GM18526 (cell line): Measurements from ENCODE around the gene CNTNAP5.

ENCODE experiments used
- POLR2A ChIP-seq: IDR thresholded peaks from 3 replicates; pipeline ENCODE4 v1.6.1; 2011; ENCODE audit not compliant: insufficient read length; ENCODE audit errors: extremely low read depth

The CNTNAP5 gene

DNA sequence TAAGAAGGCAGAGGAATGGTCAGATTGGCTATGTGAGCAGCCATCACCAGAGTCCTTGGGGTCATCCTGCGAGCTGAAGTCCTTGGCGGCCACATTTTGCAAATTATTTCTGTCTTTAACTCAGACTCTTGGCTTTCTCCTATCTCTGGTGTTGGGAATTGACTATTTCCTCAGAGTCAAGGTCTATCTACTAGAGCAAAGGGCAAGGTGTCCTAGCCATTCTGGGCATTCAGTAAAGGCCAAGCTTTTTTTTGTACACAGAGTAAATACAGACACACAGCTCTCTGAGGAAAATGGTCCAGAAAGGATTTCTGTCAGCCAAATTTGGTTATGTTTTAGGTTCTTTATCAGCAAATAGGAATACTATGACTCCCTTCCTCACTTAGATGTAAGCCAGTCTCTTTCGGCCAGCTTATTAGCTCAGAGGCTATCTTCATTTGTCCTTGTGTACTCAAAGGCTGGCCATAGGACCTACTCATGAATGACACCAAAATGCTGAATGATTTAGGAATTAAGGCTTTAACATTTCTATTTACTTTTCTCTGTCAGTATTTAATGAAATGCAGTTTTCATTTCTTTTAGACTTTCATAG is 146.5 kb downstream of the CNTNAP5 start:
- no peak for TF ChIP-seq POLR2A

DNA sequence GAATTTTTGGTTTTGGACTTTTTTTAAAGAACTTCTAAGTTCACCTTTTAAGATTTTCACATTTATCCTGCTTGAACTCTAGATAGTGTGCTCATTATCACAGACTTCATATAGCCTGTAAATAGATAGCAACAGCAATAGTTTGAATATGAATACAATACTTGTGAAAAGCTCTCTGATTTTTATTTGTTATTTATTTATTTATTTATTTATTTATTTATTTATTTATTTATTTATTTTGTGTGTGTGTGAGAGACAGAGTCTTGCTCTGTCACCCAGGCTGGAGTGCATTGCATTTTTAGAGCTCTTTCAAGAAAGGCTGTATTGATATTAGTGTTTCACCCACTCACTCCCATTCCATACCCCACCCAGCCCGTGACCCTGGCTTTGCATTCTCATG is 153.6 kb downstream of the CNTNAP5 start:
- TF ChIP-seq POLR2A: no peak

DNA sequence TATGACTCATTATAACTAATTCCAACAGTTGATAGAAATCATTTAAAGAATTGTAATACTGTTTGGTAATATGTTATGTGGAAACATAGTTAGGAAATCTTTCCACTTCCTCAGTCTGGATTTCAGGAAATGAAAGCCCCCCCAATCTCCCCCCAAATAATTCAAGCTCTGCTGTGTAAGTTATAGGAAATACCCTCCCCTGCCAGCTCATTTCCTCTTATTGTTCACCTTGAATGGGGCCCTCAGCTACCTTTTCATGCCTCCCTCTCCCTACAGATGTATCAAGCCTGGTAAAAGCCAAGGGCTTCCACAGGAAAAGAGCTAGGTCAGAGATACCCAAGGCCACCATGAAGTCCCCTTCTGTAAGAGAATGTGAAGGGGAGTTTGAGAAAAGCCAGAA is 155.5 kb downstream of the CNTNAP5 start:
- TF ChIP-seq POLR2A: no peak

DNA sequence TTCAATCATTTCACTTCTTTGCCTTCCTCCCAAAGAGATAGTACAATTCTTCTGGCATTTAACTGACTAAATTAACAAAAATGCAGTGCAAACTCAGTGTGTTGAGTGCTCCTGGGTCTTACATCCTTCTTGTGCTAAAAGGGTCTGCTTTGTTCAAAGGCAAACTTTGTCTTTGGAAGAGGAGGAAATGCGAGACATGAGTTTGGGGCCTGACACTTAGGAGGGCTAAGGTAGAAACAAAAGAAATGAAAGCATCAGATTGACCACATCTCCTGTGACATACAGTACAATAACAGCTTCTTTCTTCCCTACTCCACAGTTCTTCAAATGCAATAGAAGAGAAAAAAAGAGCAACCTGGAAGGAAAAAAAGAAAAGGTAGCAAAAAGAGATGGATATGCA is 161.7 kb downstream of the CNTNAP5 start:
- TF ChIP-seq POLR2A: no peak

DNA sequence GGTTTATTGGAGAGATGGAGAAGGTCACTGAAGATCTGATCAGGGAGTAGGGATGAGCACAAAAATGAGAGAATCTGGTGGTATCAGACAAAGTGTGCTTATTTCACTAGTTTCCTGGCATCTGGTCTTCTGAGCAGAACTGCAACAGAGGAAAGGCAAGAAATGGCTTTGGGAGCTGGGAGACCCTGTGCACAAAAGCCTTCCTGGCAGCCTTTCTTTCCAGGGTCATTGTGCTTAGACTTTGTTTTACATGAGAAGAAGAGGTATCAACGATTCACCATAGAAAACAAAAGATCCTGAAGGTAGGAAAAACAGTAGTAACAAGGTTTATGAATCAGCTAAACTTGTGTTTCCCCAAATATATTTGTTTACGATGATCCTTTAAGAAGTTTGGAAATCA is 162.9 kb downstream of the CNTNAP5 start:
- TF ChIP-seq POLR2A: no peak

DNA sequence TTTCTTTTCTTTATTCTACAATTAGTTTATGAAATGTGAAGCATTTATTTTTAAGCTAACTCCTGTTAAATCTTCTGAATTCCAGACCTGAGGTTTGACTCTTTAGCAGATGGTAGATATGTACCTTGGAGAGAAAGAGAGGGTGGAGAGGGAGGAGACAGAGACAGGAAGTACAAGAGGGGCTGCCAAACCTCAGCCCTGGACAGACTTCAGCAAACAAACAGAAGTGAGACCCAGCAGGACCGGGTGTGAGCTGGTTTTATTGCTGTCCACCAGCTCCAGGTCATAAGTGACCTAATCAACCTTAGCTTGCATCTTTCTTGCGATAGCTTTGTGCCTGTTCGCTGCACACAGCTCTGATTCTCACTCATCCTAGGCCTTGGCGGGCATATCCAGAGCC is 168.6 kb downstream of the CNTNAP5 start:
- TF ChIP-seq POLR2A: no peak

DNA sequence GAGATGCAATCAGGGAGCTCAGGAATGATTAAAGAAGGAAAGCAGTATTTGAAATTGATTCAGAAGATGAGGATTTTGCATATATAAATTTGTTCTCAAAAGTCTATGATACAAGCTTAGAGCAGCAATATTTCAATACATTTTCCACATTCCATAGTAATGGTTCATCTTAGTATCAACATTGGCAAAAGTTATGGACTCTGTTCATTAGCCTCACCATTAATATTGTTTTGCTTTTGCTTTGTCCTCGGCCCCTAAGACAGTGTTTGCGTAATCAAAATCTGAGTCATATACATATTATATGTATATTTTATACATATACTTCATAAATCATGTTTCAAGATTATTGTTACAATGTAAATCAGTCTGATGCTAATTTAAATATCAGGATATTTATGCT is 176.6 kb downstream of the CNTNAP5 start:
- TF ChIP-seq POLR2A: no peak

DNA sequence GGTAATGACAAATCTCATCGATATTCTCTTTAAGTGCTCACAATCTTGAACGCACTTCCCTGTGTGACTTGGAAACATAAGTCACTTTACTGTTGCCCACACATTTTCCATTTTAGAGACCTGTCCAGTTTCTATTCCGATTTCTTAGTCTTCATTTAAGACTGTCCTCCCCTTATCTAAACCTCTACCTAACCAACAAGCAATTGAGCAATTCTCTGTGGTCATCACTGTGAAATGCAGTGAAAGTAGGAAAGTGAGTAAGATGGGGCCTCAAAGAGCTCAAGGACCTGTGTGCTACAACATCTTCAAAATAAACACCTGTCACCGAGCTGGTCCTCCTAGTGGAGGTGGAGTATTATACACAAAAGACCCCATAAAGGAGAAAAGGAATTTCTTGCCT is 184.4 kb downstream of the CNTNAP5 start:
- no peak for TF ChIP-seq POLR2A

DNA sequence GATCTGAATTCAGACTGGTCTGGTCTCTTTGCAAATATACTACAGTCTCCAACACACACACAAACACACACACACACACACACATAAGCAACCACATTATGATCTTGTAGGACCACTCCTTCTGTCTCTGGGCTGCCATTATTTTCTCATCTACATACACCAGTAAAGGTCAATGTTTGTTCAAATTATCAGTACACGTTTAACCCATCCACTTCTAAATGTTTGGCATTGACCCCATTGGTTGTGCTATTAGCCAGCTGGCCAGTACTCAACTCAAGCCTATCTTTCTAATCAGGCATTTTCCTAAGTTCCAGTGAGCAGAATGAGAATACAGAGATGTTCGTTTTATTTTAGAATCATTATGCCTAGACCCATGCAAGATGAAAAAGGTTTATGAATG is 186.4 kb downstream of the CNTNAP5 start:
- TF ChIP-seq POLR2A: no peak

DNA sequence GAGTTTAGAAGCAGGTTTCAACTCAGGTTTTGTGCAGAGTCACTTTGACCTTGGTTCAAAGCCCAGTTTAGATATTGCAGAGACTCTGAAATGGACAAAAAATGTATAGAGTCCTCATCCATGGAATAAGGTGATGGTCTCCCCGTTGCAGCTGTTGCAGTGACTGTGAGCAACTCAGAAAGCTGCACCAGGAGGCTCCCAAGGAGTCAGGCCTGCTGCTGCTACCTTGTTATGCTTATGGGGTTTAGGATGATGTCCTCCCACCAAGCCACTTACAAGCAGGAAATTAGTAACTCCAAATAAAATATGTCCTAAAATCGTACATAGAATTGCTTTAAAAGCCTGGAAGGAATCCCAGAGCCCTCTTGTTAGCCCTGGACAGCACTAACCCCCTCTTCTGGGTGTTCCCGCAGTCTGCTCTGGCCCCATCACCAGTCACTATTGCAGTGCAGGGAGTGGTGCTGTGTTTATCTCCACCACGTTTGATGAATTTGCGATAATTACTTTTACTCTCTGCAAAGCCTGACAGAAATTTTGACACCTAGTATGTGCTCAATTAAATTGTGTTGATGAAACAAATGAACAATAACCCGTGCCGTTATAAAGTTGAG is 189.0 kb downstream of the CNTNAP5 start:
- TF ChIP-seq POLR2A: no peak

DNA sequence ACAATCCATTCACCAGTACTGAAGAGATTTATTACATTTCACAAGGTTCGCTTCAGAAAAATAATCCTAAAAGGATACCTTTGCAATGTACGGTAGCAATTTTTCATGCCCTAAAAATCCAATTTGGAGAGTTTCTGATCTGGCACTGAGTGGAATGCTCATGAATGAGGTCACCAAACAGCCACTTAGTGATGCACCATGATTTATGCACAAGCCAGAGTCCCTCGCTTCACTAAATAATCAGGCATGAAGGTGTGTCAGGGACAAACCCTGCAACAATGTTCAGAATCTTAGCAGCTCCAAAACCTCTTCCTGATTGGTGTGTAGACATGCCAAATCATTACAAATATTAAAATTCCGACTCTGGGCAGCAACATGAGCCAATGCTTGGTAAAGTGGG is 221.1 kb downstream of the CNTNAP5 start:
- no peak for TF ChIP-seq POLR2A

DNA sequence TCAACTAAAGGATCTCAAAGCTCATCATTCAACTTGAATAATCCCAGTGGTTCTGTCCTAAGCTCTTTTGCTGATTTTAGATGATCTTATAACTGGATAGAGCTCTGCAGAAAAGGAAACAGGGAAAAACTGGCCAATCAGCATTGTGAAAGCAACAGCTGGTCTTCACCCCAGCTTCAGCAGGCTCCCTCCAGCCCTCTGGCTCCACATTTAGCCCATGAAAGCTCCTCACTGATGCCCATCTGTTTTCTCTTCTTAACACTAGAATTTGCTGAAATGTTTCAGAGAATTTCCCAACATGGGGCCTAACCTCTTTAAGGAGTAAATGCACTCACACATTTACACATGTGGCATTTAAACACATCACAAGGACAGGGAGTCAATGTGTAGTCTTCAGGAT is 223.3 kb downstream of the CNTNAP5 start:
- TF ChIP-seq POLR2A: no peak

DNA sequence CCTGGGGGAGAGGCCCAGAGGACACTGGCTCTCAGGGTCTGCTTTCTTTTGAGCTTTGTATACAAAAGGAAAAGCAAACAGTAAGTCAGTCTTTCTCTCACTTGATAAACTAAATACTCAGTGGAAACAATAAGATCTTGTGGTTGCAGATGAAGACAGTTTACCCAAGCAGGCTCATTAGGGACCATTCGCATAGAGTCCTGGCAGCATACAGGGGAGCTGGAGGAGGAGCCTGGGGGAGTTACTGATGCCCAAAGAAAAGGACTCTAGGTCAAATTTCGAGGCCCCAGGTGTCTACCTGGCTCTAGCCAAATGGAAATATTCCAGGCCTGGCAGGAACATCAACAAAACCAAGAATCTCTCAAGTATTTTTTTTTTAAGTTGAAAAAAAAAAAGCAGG is 225.3 kb downstream of the CNTNAP5 start:
- TF ChIP-seq POLR2A: no peak

DNA sequence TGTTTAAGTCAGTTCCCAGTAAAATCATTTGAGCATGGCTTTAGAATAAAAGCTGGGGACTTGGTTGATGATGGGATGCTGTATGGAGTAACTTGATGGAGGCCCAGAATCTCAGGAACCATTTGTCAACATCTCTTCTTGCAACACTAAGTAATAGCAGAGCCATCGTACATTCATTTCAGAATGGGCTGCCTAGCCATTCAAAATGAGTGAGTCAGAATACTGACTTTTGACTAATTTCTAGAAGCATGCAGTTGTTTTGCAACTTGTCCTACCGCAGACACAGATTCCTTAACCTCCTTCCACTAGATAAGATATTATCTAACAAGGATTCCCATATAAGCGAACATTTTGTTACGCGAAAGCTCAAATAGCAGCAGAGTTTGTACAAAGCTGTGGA is 229.5 kb downstream of the CNTNAP5 start:
- TF ChIP-seq POLR2A: no peak

DNA sequence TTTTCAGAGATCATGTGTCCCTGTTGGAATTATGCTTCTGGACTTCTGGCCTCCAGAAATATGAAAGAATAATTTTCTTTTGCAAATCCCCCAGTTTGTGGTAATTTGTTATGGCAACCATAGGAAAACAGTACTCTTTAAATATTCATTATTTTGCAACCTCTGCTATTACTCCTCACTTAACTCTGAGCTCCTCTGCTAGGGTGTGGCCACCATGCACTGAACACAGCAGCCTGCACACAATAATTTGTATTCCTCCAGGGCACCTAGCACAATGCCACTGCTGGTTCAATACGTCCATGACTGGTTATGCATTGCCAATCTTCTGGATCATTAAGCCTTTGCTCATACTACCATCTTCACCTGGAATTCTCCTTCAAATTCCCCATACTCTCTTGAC is 232.0 kb downstream of the CNTNAP5 start:
- no peak for TF ChIP-seq POLR2A

DNA sequence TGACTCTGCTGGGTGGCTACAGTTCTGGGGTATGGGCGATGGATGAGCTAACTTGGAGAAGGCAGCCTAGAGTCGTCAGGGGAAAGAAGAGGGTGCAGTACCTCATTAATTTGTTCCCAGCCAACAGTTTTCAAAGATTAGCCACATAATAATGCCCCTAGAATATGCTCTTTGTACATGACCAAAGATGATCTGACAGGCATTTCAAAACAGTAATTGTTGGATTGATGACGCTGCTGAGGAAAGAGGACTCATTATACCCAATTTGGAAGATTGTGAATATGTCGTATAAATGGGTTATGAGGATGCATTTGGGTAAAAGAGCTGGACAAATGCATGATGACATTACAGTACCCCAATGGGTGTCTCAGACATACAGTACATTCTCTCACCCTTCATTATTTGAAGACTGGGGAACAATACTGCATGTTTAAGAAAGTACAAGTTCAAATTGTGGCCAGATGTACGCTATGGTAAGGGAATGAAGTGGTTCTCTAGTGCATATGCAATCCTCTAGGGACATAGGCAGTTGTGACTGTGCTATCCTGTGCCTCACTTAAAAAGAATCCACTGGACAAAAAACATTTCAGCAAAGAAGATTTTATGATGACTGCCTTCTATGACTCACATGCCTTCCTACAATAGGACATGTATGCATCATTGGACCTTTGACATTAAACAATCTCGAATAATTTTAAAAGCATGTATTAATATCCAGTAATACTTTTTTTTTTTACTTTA is 233.2 kb downstream of the CNTNAP5 start:
- no peak for TF ChIP-seq POLR2A

DNA sequence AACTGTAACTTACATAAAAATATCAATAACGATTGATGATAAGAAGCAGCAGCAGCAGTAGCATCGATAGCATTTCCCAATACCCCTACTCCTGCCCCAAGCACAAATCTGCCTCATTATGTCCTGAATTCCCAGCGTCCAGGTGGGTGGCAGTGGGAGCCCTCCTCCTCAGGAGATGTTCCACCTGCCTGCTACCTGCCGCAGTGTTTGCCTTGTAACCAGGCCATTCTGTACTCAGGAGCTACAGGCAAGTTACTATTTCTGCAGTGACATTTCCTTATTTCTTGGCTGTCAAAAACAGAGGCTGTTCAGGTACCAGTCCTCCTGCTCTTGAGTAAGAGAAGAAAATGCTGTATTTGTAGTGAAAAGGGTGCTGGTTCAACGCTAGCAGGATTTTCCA is 236.4 kb downstream of the CNTNAP5 start:
- TF ChIP-seq POLR2A: no peak
